ENCODE results near the gene C1RL. TPM values are rescaled to one million over a fixed set of nuclear protein-coding genes. Genes with fewer than 3 reads are reported as not detected.

The C1RL gene
- polyA plus RNA-seq, 1 experiment: 45.3 TPM

- no peaks in the 10 kb centered on the region for H3K27me3 ChIP-seq (ENCODE audit: control insufficient read depth, insufficient read depth, low read length)
- DNase-seq (ENCODE audit: low read depth, low spot score): no peak
- H3K4me3 ChIP-seq (ENCODE audit: low read depth, low read length): peak overlapping the region; percentile 86
- H3K27ac ChIP-seq (ENCODE audit: low read depth, low read length): peak overlapping the region; percentile 62
- ChIA-PET POLR2A (interaction anchor here (0.6 to 1.0 kb wide), 3 partner anchors 13 to 287 kb away, joined by 3 to 5 read pairs (median 4); no protein-coding TSS in a partner anchor), CTCF (interaction anchor here (0.7 to 3.4 kb wide), 8 partner anchors 10 to 168 kb away, joined by 3 to 21 read pairs (median 8); partner anchors contain the start of genes C1RL and C1S)
- no peaks in the 10 kb centered on the region for H3K9me3 ChIP-seq (ENCODE audit: control insufficient read depth, insufficient read depth, low read length)
- no peak for TF ChIP-seq CTCF (IDR thresholded peaks at IDR 0.05; ENCODE audit: low read depth, low read length)
These were observed 17.3 kb downstream of the C1RL start for GRCh38 chr12:7091660-7092228.

GRCh38 chr12:7091171-7091570, 17.8 kb downstream of the C1RL start:
- no peak for TF ChIP-seq CTCF (IDR thresholded peaks at IDR 0.05; ENCODE audit: low read depth, low read length)
- Histone ChIP-seq H3K4me3 (ENCODE audit: low read depth, low read length) (peak overlapping the region; percentile 86), H3K27me3 (ENCODE audit: control insufficient read depth, insufficient read depth, low read length) (no peaks in the 10 kb centered on the region), H3K27ac (ENCODE audit: low read depth, low read length) (no peak overlapping the region), H3K9me3 (ENCODE audit: control insufficient read depth, insufficient read depth, low read length) (no peaks in the 10 kb centered on the region)
- ChIA-PET CTCF (interaction anchor here (0.7 to 3.4 kb wide), 2 partner anchors 30 to 167 kb away, joined by 3 to 18 read pairs; partner anchors contain the start of gene C1S), POLR2A (interaction anchor here (0.6 to 1.0 kb wide), 3 partner anchors 13 to 286 kb away, joined by 3 to 10 read pairs (median 4); no protein-coding TSS in a partner anchor)
- DNase-seq (ENCODE audit: low read depth, low spot score): no peak

GRCh38 chr12:7090222-7090998, 18.6 kb downstream of the C1RL start:
- H3K27me3 ChIP-seq (ENCODE audit: control insufficient read depth, insufficient read depth, low read length): no peaks in the 10 kb centered on the region
- H3K27ac ChIP-seq (ENCODE audit: low read depth, low read length): no peak overlapping the region
- POLR2A ChIA-PET: interaction anchor here (0.6 to 1.0 kb wide), 3 partner anchors 11 to 19 kb away, joined by 3 to 10 read pairs (median 4); no protein-coding TSS in a partner anchor
- H3K9me3 ChIP-seq (ENCODE audit: control insufficient read depth, insufficient read depth, low read length): no peaks in the 10 kb centered on the region; the same call in 1 of the 2 replicates
- no peak for TF ChIP-seq CTCF (IDR thresholded peaks at IDR 0.05; ENCODE audit: low read depth, low read length)
- CTCF ChIA-PET: interaction anchor here (0.7 to 3.4 kb wide), 2 partner anchors 19 to 30 kb away, joined by 3 to 18 read pairs; partner anchors contain the start of gene C1S
- no peak for DNase-seq (ENCODE audit: low read depth, low spot score)
- peak overlapping the region; percentile 86 for H3K4me3 ChIP-seq (ENCODE audit: low read depth, low read length)

- H3K9me3 ChIP-seq (ENCODE audit: control insufficient read depth, insufficient read depth, low read length): no peaks in the 10 kb centered on the region; the same call in 1 of the 2 replicates
- H3K27me3 ChIP-seq (ENCODE audit: control insufficient read depth, insufficient read depth, low read length): no peaks in the 10 kb centered on the region
- H3K4me3 ChIP-seq (ENCODE audit: low read depth, low read length): no peak overlapping the region
- no peak for DNase-seq (ENCODE audit: low read depth, low spot score)
- no peak for TF ChIP-seq CTCF (IDR thresholded peaks at IDR 0.05; ENCODE audit: low read depth, low read length)
- H3K27ac ChIP-seq (ENCODE audit: low read depth, low read length): no peak overlapping the region
- ChIA-PET CTCF (interaction anchor here (0.7 to 3.4 kb wide), 3 partner anchors 20 to 136 kb away, joined by 3 to 18 read pairs (median 3); partner anchors contain the start of gene C1S), POLR2A (interaction anchor here (0.6 to 1.0 kb wide), 3 partner anchors 10 to 18 kb away, joined by 3 to 6 read pairs (median 4); no protein-coding TSS in a partner anchor)
These were observed 19.7 kb downstream of the C1RL start for GRCh38 chr12:7089196-7089871.
